ENCODE results near the gene C16orf96. TPM values are rescaled to one million over a fixed set of nuclear protein-coding genes. Genes with fewer than 3 reads are reported as not detected.

The C16orf96 gene
- total and polyA plus RNA-seq, 2 donors (not counting 1 experiment from before 2014, with no cell fraction given): 0.31 to 0.79 TPM

- Histone ChIP-seq H3K9ac (ENCODE audit: low read length) (no peak overlapping the region), H3K27me3 (replicated peaks in 1 of 4; ENCODE audit: control extremely low read depth in 1 of 4, control insufficient read depth in 3 of 4, insufficient read depth in 4 of 4, low read length in 3 of 4) (peaks cover 0 to 13% (median 0%) of the 10 kb centered on the region in 4 experiments), H3K27ac (ENCODE audit: low read length in 2 of 2) (no peak overlapping the region), H3K79me2 (ENCODE audit: control insufficient read depth, insufficient read depth, low read length) (no peaks in the 10 kb centered on the region), H3K4me2 (replicated peaks; ENCODE audit: low read depth, low read length, poor library complexity, severe bottlenecking) (no peak overlapping the region), H3K4me1 (ENCODE audit: control insufficient read depth in 2 of 2, insufficient read depth in 2 of 2, low read length in 2 of 2) (peaks cover 0 to 6% of the 10 kb centered on the region in 2 donors), H3K36me3 (replicated peaks in 1 of 2; ENCODE audit: control extremely low read depth in 1 of 2, control insufficient read depth in 1 of 2, extremely low read depth in 1 of 2, insufficient read depth in 2 of 2, low read length in 1 of 2) (no peaks in the 10 kb centered on the region), H3K9me3 (ENCODE audit: control extremely low read depth in 1 of 3, control insufficient read depth in 2 of 3, insufficient read depth in 1 of 3, low read length in 2 of 3) (peaks cover 0 to 7% (median 0%) of the 10 kb centered on the region in 3 donors), H3K4me3 (ENCODE audit: control extremely low read depth in 1 of 5, extremely low read depth in 1 of 5, insufficient read depth in 1 of 5, low read depth in 2 of 5, low read length in 4 of 5) (no peak overlapping the region), H2AFZ (ENCODE audit: insufficient read depth, low read depth, low read length, poor library complexity, severe bottlenecking) (no peak overlapping the region), H4K20me1 (ENCODE audit: control insufficient read depth, insufficient read depth, low read length, poor library complexity, severe bottlenecking) (no peaks in the 10 kb centered on the region)
- H3K4me1 Mint-ChIP-seq: no peaks in the 10 kb centered on the region
- DNase-seq (no peak), ATAC-seq (ENCODE audit: low read depth) (no peak)
- ChIA-PET POLR2A (no interaction called here), CTCF (interaction anchor here (6.2 kb wide), 1 partner anchor 77 kb away, joined by 66 read pairs; no protein-coding TSS in a partner anchor)
- intact Hi-C loops (cut with micrococcal nuclease): no loop called here
- no peak overlapping the region for H3K4me3 Mint-ChIP-seq
- no peak overlapping the region for H3K27ac Mint-ChIP-seq
- 83% methylated on average over 3 of the region's 4 CpGs for WGBS (ENCODE audit: insufficient coverage)
- no peak for TF ChIP-seq CTCF (IDR thresholded peaks at IDR 0.05)
- TF ChIP-seq EZH2 (IDR thresholded peaks at IDR 0.05; ENCODE audit: borderline replicate concordance, insufficient read depth, low read depth, low read length, poor library complexity, severe bottlenecking): no peak
- no peaks in the 10 kb centered on the region for H3K9me3 Mint-ChIP-seq (ENCODE audit: insufficient read depth)
- H3K27me3 Mint-ChIP-seq: peaks cover 10% of the 10 kb centered on the region
Measured at GRCh38 chr16:4583906-4584305, 27.8 kb downstream of the C16orf96 start.

- Histone ChIP-seq H3K27me3 (replicated peaks in 1 of 4; ENCODE audit: control extremely low read depth in 1 of 4, control insufficient read depth in 3 of 4, insufficient read depth in 4 of 4, low read length in 3 of 4) (peaks cover 0 to 13% (median 0%) of the 10 kb centered on the region in 4 experiments), H3K36me3 (replicated peaks in 1 of 2; ENCODE audit: control extremely low read depth in 1 of 2, control insufficient read depth in 1 of 2, extremely low read depth in 1 of 2, insufficient read depth in 2 of 2, low read length in 1 of 2) (no peaks in the 10 kb centered on the region), H2AFZ (ENCODE audit: insufficient read depth, low read depth, low read length, poor library complexity, severe bottlenecking) (no peak overlapping the region), H3K9me3 (ENCODE audit: control extremely low read depth in 1 of 3, control insufficient read depth in 2 of 3, insufficient read depth in 1 of 3, low read length in 2 of 3) (peaks cover 0 to 7% (median 0%) of the 10 kb centered on the region in 3 donors), H3K4me2 (replicated peaks; ENCODE audit: low read depth, low read length, poor library complexity, severe bottlenecking) (no peak overlapping the region), H3K4me3 (ENCODE audit: control extremely low read depth in 1 of 5, extremely low read depth in 1 of 5, insufficient read depth in 1 of 5, low read depth in 2 of 5, low read length in 4 of 5) (no peak overlapping the region), H3K4me1 (ENCODE audit: control insufficient read depth in 2 of 2, insufficient read depth in 2 of 2, low read length in 2 of 2) (peaks cover 0 to 6% of the 10 kb centered on the region in 2 donors), H3K79me2 (ENCODE audit: control insufficient read depth, insufficient read depth, low read length) (no peaks in the 10 kb centered on the region), H3K27ac (ENCODE audit: low read length in 2 of 2) (no peak overlapping the region), H4K20me1 (ENCODE audit: control insufficient read depth, insufficient read depth, low read length, poor library complexity, severe bottlenecking) (no peaks in the 10 kb centered on the region), H3K9ac (ENCODE audit: low read length) (no peak overlapping the region)
- no peaks in the 10 kb centered on the region for H3K4me1 Mint-ChIP-seq
- ChIA-PET POLR2A (no interaction called here), CTCF (interaction anchor here (0.8 to 6.2 kb wide), 12 partner anchors 10 to 227 kb away, joined by 3 to 66 read pairs (median 4); partner anchors contain the start of genes C16orf96, HMOX2 and MGRN1)
- intact Hi-C loops (cut with micrococcal nuclease): no loop called here
- DNase-seq (no peak), ATAC-seq (ENCODE audit: low read depth) (no peak)
- TF ChIP-seq EZH2 (IDR thresholded peaks at IDR 0.05; ENCODE audit: borderline replicate concordance, insufficient read depth, low read depth, low read length, poor library complexity, severe bottlenecking) (no peak), CTCF (IDR thresholded peaks at IDR 0.05) (no peak)
- WGBS (ENCODE audit: insufficient coverage): 75% methylated on average over 7 of the region's 7 CpGs
- H3K27me3 Mint-ChIP-seq: peaks cover 11% of the 10 kb centered on the region
- H3K4me3 Mint-ChIP-seq: no peak overlapping the region
- H3K27ac Mint-ChIP-seq: no peak overlapping the region
- no peaks in the 10 kb centered on the region for H3K9me3 Mint-ChIP-seq (ENCODE audit: insufficient read depth)
Measured at GRCh38 chr16:4586291-4586690, 30.2 kb downstream of the C16orf96 start.
